A549 treated with Mapracorat at 1 μM for 4 hours (cell line): ENCODE data around the gene ZDBF2. TPM values are rescaled to one million over a fixed set of nuclear protein-coding genes. Genes with fewer than 3 reads are reported as not detected.

Experiments
- total RNA-seq: library from RNA; stranded (reverse); fragments of 200-300 nt; extraction: Qiagen RNA extraction; gene quantifications from 5 replicates; pipeline ENCODE4 v1.2.3, GENCODE V29; 2022

The ZDBF2 gene
- 0.79 to 1.3 TPM (median 1.1 TPM) in 5 replicates for total RNA-seq

GRCh38 chr2:206274434-206275311, at the start of gene ZDBF2:
Gene ZDBF2, plus strand, starts transcription at chr2:206274663. Its CDS starts 7,187 bp downstream, at chr2:206281850.

Other genes with a start within 250 kb of the ZDBF2 start
- gene INO80D, start 188.5 kb upstream of the ZDBF2 start, total RNA-seq: 1.5 to 1.9 TPM (median 1.6 TPM) in 5 replicates
- gene NDUFS1, start 115.2 kb upstream of the ZDBF2 start, total RNA-seq: 51.5 to 65.6 TPM (median 62.4 TPM) in 5 replicates
- gene EEF1B2, start 114.8 kb upstream of the ZDBF2 start, total RNA-seq: 1,032 to 1,246 TPM (median 1,058 TPM) in 5 replicates
- gene ADAM23, start 168.9 kb downstream of the ZDBF2 start, total RNA-seq: 8.4 to 10.2 TPM (median 9.2 TPM) in 5 replicates